ENCODE measurements around the gene PRTFDC1.
A peak's percentile ranks its signal among the peaks of the same experiment; 100 is the strongest.
"Not testable (repeated sequence)": the region's sequence is repeated elsewhere in the genome, so short reads cannot be mapped to it uniquely, and the experiment has no call there.

PRTFDC1 gene

GRCh38 chr10:24952143-24952706, at the start of gene PRTFDC1:
Gene PRTFDC1 (minus strand): TSS chr10:24952606. CDS start chr10:24952575, 31 bp downstream.
- peak in 1 of 2 donors; percentile 7 for DNase-seq (ENCODE audit: low read depth in 2 of 2)

GRCh38 chr10:24998044-24998443, 45.6 kb upstream of the PRTFDC1 start:
- no peak for DNase-seq (ENCODE audit: low read depth in 2 of 2)

- DNase-seq (ENCODE audit: low read depth in 2 of 2), result no peak
Measured at GRCh38 chr10:24995072-24995471, 42.7 kb upstream of the PRTFDC1 start.

- no peak for DNase-seq (ENCODE audit: low read depth in 2 of 2)
Measured at GRCh38 chr10:24993237-24993958, 41.0 kb upstream of the PRTFDC1 start.

- DNase-seq (ENCODE audit: low read depth in 2 of 2), result no peak
Measured at GRCh38 chr10:24992512-24993133, 40.2 kb upstream of the PRTFDC1 start.

- no peak for DNase-seq (ENCODE audit: low read depth in 2 of 2)
Measured at GRCh38 chr10:24991298-24991697, 38.9 kb upstream of the PRTFDC1 start.

GRCh38 chr10:24989867-24990266, 37.5 kb upstream of the PRTFDC1 start:
- DNase-seq (ENCODE audit: low read depth in 2 of 2), result no peak

- DNase-seq (ENCODE audit: low read depth in 2 of 2), result no peak
Measured at GRCh38 chr10:24988831-24989640, 36.6 kb upstream of the PRTFDC1 start.

GRCh38 chr10:24984906-24985305, 32.5 kb upstream of the PRTFDC1 start:
- no peak for DNase-seq (ENCODE audit: low read depth in 2 of 2)

- DNase-seq (ENCODE audit: low read depth in 2 of 2), result no peak
Measured at GRCh38 chr10:24983946-24984345, 31.5 kb upstream of the PRTFDC1 start.

GRCh38 chr10:24983130-24983529, 30.7 kb upstream of the PRTFDC1 start:
- DNase-seq (ENCODE audit: low read depth in 2 of 2), result no peak

- no peak for DNase-seq (ENCODE audit: low read depth in 2 of 2)
Measured at GRCh38 chr10:24982319-24983112, 30.1 kb upstream of the PRTFDC1 start.

- DNase-seq (ENCODE audit: low read depth in 2 of 2), result no peak
Measured at GRCh38 chr10:24981161-24981710, 28.8 kb upstream of the PRTFDC1 start.

GRCh38 chr10:24979685-24980084, 27.3 kb upstream of the PRTFDC1 start:
- DNase-seq (ENCODE audit: low read depth in 2 of 2), result no peak

- no peak for DNase-seq (ENCODE audit: low read depth in 2 of 2)
Measured at GRCh38 chr10:24974976-24975375, 22.6 kb upstream of the PRTFDC1 start.

GRCh38 chr10:24973163-24973562, 20.8 kb upstream of the PRTFDC1 start:
- DNase-seq (ENCODE audit: low read depth in 2 of 2), result no peak

GRCh38 chr10:24971374-24971773, 19.0 kb upstream of the PRTFDC1 start:
- no peak for DNase-seq (ENCODE audit: low read depth in 2 of 2)

GRCh38 chr10:24969841-24970281, 17.5 kb upstream of the PRTFDC1 start:
- no peak for DNase-seq (ENCODE audit: low read depth in 2 of 2)

GRCh38 chr10:24968951-24969350, 16.5 kb upstream of the PRTFDC1 start:
- not testable (repeated sequence) for DNase-seq (ENCODE audit: low read depth in 2 of 2)

GRCh38 chr10:24968349-24968748, 15.9 kb upstream of the PRTFDC1 start:
- DNase-seq (ENCODE audit: low read depth in 2 of 2), result no peak

- no peak for DNase-seq (ENCODE audit: low read depth in 2 of 2)
Measured at GRCh38 chr10:24966962-24967481, 14.6 kb upstream of the PRTFDC1 start.
